H9 (cell line): ENCODE results near the gene KCNIP4. TPM values are rescaled to one million over a fixed set of nuclear protein-coding genes. Genes with fewer than 3 reads are reported as not detected.

Experiments used
- DNase-seq: peaks from one replicate; pipeline ENCODE4 v3.0.0-alpha.2; 2017
- H2AFZ ChIP-seq: one replicate; pipeline ENCODE4 v1.6.1; 2013; ENCODE audit warnings: mild to moderate bottlenecking, low read length, control low read depth, moderate library complexity
- H2AK5ac ChIP-seq: 2 replicates; pipeline ENCODE4 v1.6.1; 2013; ENCODE audit warnings: low read length, control low read depth, mixed read lengths; ENCODE audit not compliant: insufficient read length
- H2BK120ac ChIP-seq: one replicate; pipeline ENCODE4 v1.6.1; 2013; ENCODE audit warnings: low read depth, mild to moderate bottlenecking, low read length, control low read depth, inconsistent platforms; ENCODE audit not compliant: poor library complexity, severe bottlenecking
- H2BK12ac ChIP-seq: 2 replicates; pipeline ENCODE4 v1.6.1; 2013; ENCODE audit warnings: low read length, control low read depth, mixed read lengths, low read depth; ENCODE audit not compliant: insufficient read length
- H2BK15ac ChIP-seq: 2 replicates; pipeline ENCODE4 v1.6.1; 2013; ENCODE audit warnings: low read depth, low read length, control low read depth
- H2BK20ac ChIP-seq: one replicate; pipeline ENCODE4 v1.6.1; 2013; ENCODE audit warnings: low read depth, mild to moderate bottlenecking, low read length, control low read depth, inconsistent platforms; ENCODE audit not compliant: poor library complexity, severe bottlenecking
- H2BK5ac ChIP-seq: 2 replicates; pipeline ENCODE4 v1.6.1; 2013; ENCODE audit warnings: low read length, control low read depth, mixed read lengths; ENCODE audit not compliant: insufficient read length
- H3K14ac ChIP-seq: 2 replicates; pipeline ENCODE4 v1.6.1; 2013; ENCODE audit warnings: low read length, control low read depth; ENCODE audit not compliant: insufficient read depth
- H3K18ac ChIP-seq: 2 replicates; pipeline ENCODE4 v1.6.1; 2013; ENCODE audit warnings: low read depth, mild to moderate bottlenecking, mixed read lengths, low read length, control low read depth; ENCODE audit not compliant: insufficient read length
- H3K23ac ChIP-seq: 2 replicates; pipeline ENCODE4 v1.6.1; 2013; ENCODE audit warnings: low read length, control low read depth, mixed read lengths, low read depth; ENCODE audit not compliant: insufficient read length
- H3K23me2 ChIP-seq: 2 replicates; pipeline ENCODE4 v1.6.1; 2013; ENCODE audit warnings: low read depth, mild to moderate bottlenecking, mixed read lengths, low read length, control low read depth; ENCODE audit not compliant: insufficient read length, poor library complexity, severe bottlenecking
- H3K27ac ChIP-seq: 2 replicates; pipeline ENCODE4 v1.5.1; 2013; ENCODE audit warnings: low read length, control low read depth, mixed read lengths, low read depth; ENCODE audit not compliant: insufficient read length
- H3K27me3 ChIP-seq: 2 replicates; pipeline ENCODE4 v1.6.1; 2013; ENCODE audit warnings: low read length, control low read depth, inconsistent platforms; ENCODE audit not compliant: insufficient read depth
- H3K4ac ChIP-seq: 2 replicates; pipeline ENCODE4 v1.6.1; 2013; ENCODE audit warnings: low read depth, mild to moderate bottlenecking, control low read depth, inconsistent platforms, low read length, moderate library complexity
- H3K4me1 ChIP-seq: 2 replicates; pipeline ENCODE4 v1.6.1; 2013; ENCODE audit warnings: low read length, control low read depth, inconsistent platforms; ENCODE audit not compliant: insufficient read depth
- H3K4me2 ChIP-seq: 2 replicates; pipeline ENCODE4 v1.6.1; 2013; ENCODE audit warnings: low read length, control low read depth, mixed read lengths; ENCODE audit not compliant: insufficient read length, insufficient read depth
- H3K56ac ChIP-seq: 2 replicates; pipeline ENCODE4 v1.6.1; 2013; ENCODE audit warnings: low read depth, mild to moderate bottlenecking, mixed read lengths, low read length, control low read depth; ENCODE audit not compliant: insufficient read length
- H3K79me1 ChIP-seq: 2 replicates; pipeline ENCODE4 v1.6.1; 2013; ENCODE audit warnings: low read depth, mild to moderate bottlenecking, moderate library complexity, low read length, control low read depth, inconsistent platforms; ENCODE audit not compliant: insufficient read depth, poor library complexity, severe bottlenecking
- H3K79me2 ChIP-seq: 2 replicates; pipeline ENCODE4 v1.6.1; 2013; ENCODE audit warnings: low read length, control low read depth, inconsistent platforms; ENCODE audit not compliant: insufficient read depth
- H3K9ac ChIP-seq: 2 replicates; pipeline ENCODE4 v1.6.1; 2013; ENCODE audit warnings: low read length, control low read depth, mixed read lengths; ENCODE audit not compliant: insufficient read length; ENCODE audit errors: extremely low read depth
- H3K9me3 ChIP-seq: one replicate; pipeline ENCODE4 v1.6.1; 2013; ENCODE audit warnings: low read depth, low read length, inconsistent platforms; ENCODE audit not compliant: control insufficient read depth
- H3T11ph ChIP-seq: one replicate; pipeline ENCODE4 v1.6.1; 2013; ENCODE audit warnings: mild to moderate bottlenecking, low read length, control low read depth, inconsistent platforms
- H4K20me1 ChIP-seq: one replicate; pipeline ENCODE4 v1.6.1; 2013; ENCODE audit not compliant: control insufficient read depth, insufficient read length, insufficient read depth
- H4K5ac ChIP-seq: 2 replicates; pipeline ENCODE4 v1.6.1; 2013; ENCODE audit warnings: low read depth, mild to moderate bottlenecking, mixed read lengths, low read length, control low read depth; ENCODE audit not compliant: insufficient read length
- H4K8ac ChIP-seq: replicated peaks from 2 replicates; pipeline ENCODE4 v1.6.1; 2013; ENCODE audit warnings: low read length, control low read depth, mixed read lengths, low read depth; ENCODE audit not compliant: insufficient read length
- H4K91ac ChIP-seq: 2 replicates; pipeline ENCODE4 v1.6.1; 2013; ENCODE audit warnings: low read depth, mild to moderate bottlenecking, moderate library complexity, mixed read lengths, low read length, control low read depth; ENCODE audit not compliant: insufficient read length
- H3K27ac Mint-ChIP-seq, 3 experiments: 2 replicates in 2 of 3; 3 replicates in 1 of 3; pipeline ENCODE4 v1.8.0; 2020 to 2021; ENCODE audit warnings: mixed read lengths in 3 of 3, mild to moderate bottlenecking in 1 of 3, moderate library complexity in 1 of 3
- H3K27me3 Mint-ChIP-seq: 2 replicates; pipeline ENCODE4 v1.8.0; 2021; ENCODE audit warnings: low read depth, mild to moderate bottlenecking, moderate library complexity, mixed read lengths
- H3K36me3 Mint-ChIP-seq, 3 experiments: 2 replicates in 2 of 3; 3 replicates in 1 of 3; pipeline ENCODE4 v1.8.0; 2020 to 2021; ENCODE audit warnings: low read depth in 3 of 3, mixed read lengths in 3 of 3; ENCODE audit not compliant: insufficient read depth in 1 of 3
- H3K4me1 Mint-ChIP-seq, 2 experiments: 2 replicates each; pipeline ENCODE4 v1.8.0; 2020; ENCODE audit warnings: mixed read lengths in 2 of 2
- H3K4me3 Mint-ChIP-seq, 2 experiments: 2 replicates in 1 of 2; 3 replicates in 1 of 2; pipeline ENCODE4 v1.8.0; 2020 to 2021; ENCODE audit warnings: mild to moderate bottlenecking in 2 of 2, mixed read lengths in 2 of 2, moderate library complexity in 1 of 2
- H3K9me3 Mint-ChIP-seq, 2 experiments: 2 replicates in 1 of 2; 3 replicates in 1 of 2; pipeline ENCODE4 v1.8.0; 2020; ENCODE audit warnings: mild to moderate bottlenecking in 2 of 2, mixed read lengths in 2 of 2, moderate library complexity in 1 of 2
- CTCF ChIP-seq: fragments of 200-600 bp; sonication (generic); conservative IDR thresholded peaks from 3 replicates; pipeline ENCODE4 v1.8.0; 2021; ENCODE audit warnings: antibody characterized with exemption, mild to moderate bottlenecking
- WGBS: extraction: QIAGEN DNeasy Blood & Tissue Kit; methylation state at CpG from one replicate; pipeline ENCODE4 v1.1.7; 2013; ENCODE audit warnings: missing lambda C conversion rate, low lambda C conversion rate, mixed read lengths; ENCODE audit not compliant: insufficient read length; ENCODE audit errors: extremely low coverage; 5-methylcytosine and 5-hydroxymethylcytosine counted together
- total RNA-seq: library from RNA; stranded (reverse); gene quantifications from 2 replicates; pipeline ENCODE4 v1.2.1, GENCODE V29; 2021

Gene KCNIP4
- total RNA-seq, 1 experiment from 2014 or later = not detected

GRCh38 chr4:21001490-21001889 lies 947.1 kb downstream of the KCNIP4 start:
- H3K27ac Mint-ChIP-seq = no peak overlapping the region; a peak in 1 of 7 replicates
- Histone ChIP-seq H3K9ac (no peak overlapping the region), H3K79me2 (no peaks in the 10 kb centered on the region), H3K23me2 (no peaks in the 10 kb centered on the region), H3T11ph (no peak overlapping the region), H3K23ac (no peak overlapping the region), H2BK5ac (no peak overlapping the region), H2BK20ac (no peak overlapping the region), H3K14ac (no peak overlapping the region), H4K5ac (no peak overlapping the region), H3K4me1 (no peaks in the 10 kb centered on the region), H2AFZ (no peak overlapping the region), H3K27me3 (no peaks in the 10 kb centered on the region), H2BK15ac (no peak overlapping the region), H3K27ac (no peak overlapping the region), H4K91ac (no peak overlapping the region), H3K9me3 (no peaks in the 10 kb centered on the region), H3K18ac (no peak overlapping the region), H2AK5ac (no peak overlapping the region), H3K79me1 (no peaks in the 10 kb centered on the region), H4K20me1 (no peaks in the 10 kb centered on the region), H2BK12ac (no peak overlapping the region), H4K8ac (no peak overlapping the region), H3K4ac (no peak overlapping the region), H3K4me2 (no peak overlapping the region), H3K56ac (no peak overlapping the region), H2BK120ac (no peak overlapping the region)
- no peak for TF ChIP-seq CTCF
- no peaks in the 10 kb centered on the region for H3K4me1 Mint-ChIP-seq
- no peak overlapping the region for H3K4me3 Mint-ChIP-seq
- H3K27me3 Mint-ChIP-seq = no peaks in the 10 kb centered on the region
- DNase-seq = no peak
- no peaks in the 10 kb centered on the region; a peak in 1 of 5 replicates for H3K9me3 Mint-ChIP-seq
- no CpG with 5 or more reads among the region's 4 CpGs for WGBS
- no peaks in the 10 kb centered on the region for H3K36me3 Mint-ChIP-seq
